SW 1271 (cell line): ENCODE measurements around the gene TXNDC11.

Experiments used
- DNase-seq, 2 experiments: peaks; one replicate each; lab custom pipeline; 2025; lab: John Stamatoyannopoulos, UW

The TXNDC11 gene

GRCh38 chr16:11691235-11691634, 51.4 kb downstream of the TXNDC11 start:
- no peak for DNase-seq

- DNase-seq, result no peak
These were observed 53.4 kb downstream of the TXNDC11 start for GRCh38 chr16:11689031-11689840.

- no peak for DNase-seq
These were observed 54.2 kb downstream of the TXNDC11 start for GRCh38 chr16:11688520-11688886.

GRCh38 chr16:11687601-11688519, 54.8 kb downstream of the TXNDC11 start:
- no peak for DNase-seq

- no peak for DNase-seq
These were observed 55.8 kb downstream of the TXNDC11 start for GRCh38 chr16:11686713-11687380.

- DNase-seq, result no peak
These were observed 56.6 kb downstream of the TXNDC11 start for GRCh38 chr16:11685844-11686618.

GRCh38 chr16:11684231-11685025, 58.2 kb downstream of the TXNDC11 start:
- DNase-seq, result no peak

- no peak for DNase-seq
These were observed 59.5 kb downstream of the TXNDC11 start for GRCh38 chr16:11683145-11683544.

GRCh38 chr16:11682655-11683096, 60.0 kb downstream of the TXNDC11 start:
- no peak for DNase-seq

- DNase-seq, result no peak
These were observed 60.5 kb downstream of the TXNDC11 start for GRCh38 chr16:11681976-11682654.

GRCh38 chr16:11681556-11681955, 61.1 kb downstream of the TXNDC11 start:
- DNase-seq, result no peak

- DNase-seq, result no peak
These were observed 62.4 kb downstream of the TXNDC11 start for GRCh38 chr16:11679941-11680911.

- DNase-seq, result no peak
These were observed 63.4 kb downstream of the TXNDC11 start for GRCh38 chr16:11679250-11679649.

- no peak for DNase-seq
These were observed 64.4 kb downstream of the TXNDC11 start for GRCh38 chr16:11677959-11678881.

GRCh38 chr16:11677451-11677951, 65.2 kb downstream of the TXNDC11 start:
- DNase-seq, result no peak

GRCh38 chr16:11676799-11677198, 65.9 kb downstream of the TXNDC11 start:
- no peak for DNase-seq
